Measurements from ENCODE around the gene CAPN7. TPM values are rescaled to one million over a fixed set of nuclear protein-coding genes. Genes with fewer than 3 reads are reported as not detected.

CAPN7 gene
- total RNA-seq, 2 experiments from 2014 or later = 22.2 to 27.5 TPM

- TF ChIP-seq CTCF (IDR thresholded peaks at IDR 0.05) = no peak
- ATAC-seq (no peak), DNase-seq (no peak)
- Mint-ChIP-seq H3K4me3 (no peak overlapping the region), H3K4me1 (ENCODE audit: low read depth) (peaks cover 15% of the 10 kb centered on the region), H3K27me3 (no peaks in the 10 kb centered on the region), H3K9me3 (no peaks in the 10 kb centered on the region), H3K36me3 (ENCODE audit: low read depth) (peaks cover 43% of the 10 kb centered on the region), H3K27ac (no peak overlapping the region)
- ChIA-PET CTCF (interaction anchor here (0.7 to 2.1 kb wide), 6 partner anchors 11 to 190 kb away, joined by 3 to 9 read pairs (median 4); no protein-coding TSS in a partner anchor), POLR2A (no interaction called here)
- intact Hi-C loops (cut with micrococcal nuclease) = no loop called here
These were observed 8.7 kb downstream of the CAPN7 start for GRCh38 chr3:15214758-15215157.

GRCh38 chr3:15215996-15216395, 9.9 kb downstream of the CAPN7 start:
- no peak for ATAC-seq
- DNase-seq = no peak
- H3K4me3 Mint-ChIP-seq = no peak overlapping the region
- intact Hi-C loops (cut with micrococcal nuclease) = no loop called here
- no peak for TF ChIP-seq CTCF (IDR thresholded peaks at IDR 0.05)
- ChIA-PET CTCF (no interaction called here), POLR2A (no interaction called here)
- H3K36me3 Mint-ChIP-seq (ENCODE audit: low read depth) = peaks cover 48% of the 10 kb centered on the region
- no peaks in the 10 kb centered on the region for H3K9me3 Mint-ChIP-seq
- no peak overlapping the region for H3K27ac Mint-ChIP-seq
- H3K4me1 Mint-ChIP-seq (ENCODE audit: low read depth) = peaks cover 13% of the 10 kb centered on the region
- no peaks in the 10 kb centered on the region for H3K27me3 Mint-ChIP-seq

- intact Hi-C loops (cut with micrococcal nuclease) = no loop called here
- Mint-ChIP-seq H3K27me3 (no peaks in the 10 kb centered on the region), H3K9me3 (no peaks in the 10 kb centered on the region), H3K27ac (no peak overlapping the region), H3K4me1 (ENCODE audit: low read depth) (peaks cover 13% of the 10 kb centered on the region), H3K36me3 (ENCODE audit: low read depth) (peaks cover 50% of the 10 kb centered on the region), H3K4me3 (no peak overlapping the region)
- no peak for TF ChIP-seq CTCF (IDR thresholded peaks at IDR 0.05)
- ChIA-PET POLR2A (interaction anchor here (2.3 kb wide), 1 partner anchor 11 kb away, joined by 6 read pairs; the partner anchor contains the start of gene CAPN7), CTCF (no interaction called here)
- DNase-seq (no peak), ATAC-seq (no peak)
These were observed 10.5 kb downstream of the CAPN7 start for GRCh38 chr3:15216501-15216900.

GRCh38 chr3:15217011-15217671, 11.1 kb downstream of the CAPN7 start:
- no peak overlapping the region for H3K4me3 Mint-ChIP-seq
- POLR2A ChIA-PET = interaction anchor here (1.0 to 2.3 kb wide), 2 partner anchors 11 to 214 kb away, joined by 3 to 6 read pairs; partner anchors contain the start of gene CAPN7
- H3K4me1 Mint-ChIP-seq (ENCODE audit: low read depth) = peaks cover 12% of the 10 kb centered on the region
- H3K9me3 Mint-ChIP-seq = no peaks in the 10 kb centered on the region
- ATAC-seq (no peak), DNase-seq (no peak)
- TF ChIP-seq CTCF (IDR thresholded peaks at IDR 0.05) = no peak
- H3K27ac Mint-ChIP-seq = peak overlapping the region; percentile 42
- intact Hi-C loops (cut with micrococcal nuclease) = no loop called here
- peaks cover 49% of the 10 kb centered on the region for H3K36me3 Mint-ChIP-seq (ENCODE audit: low read depth)
- CTCF ChIA-PET = interaction anchor here (0.9 to 1.5 kb wide), 3 partner anchors 11 to 79 kb away, joined by 3 to 6 read pairs (median 5); partner anchors contain the start of gene CAPN7
- H3K27me3 Mint-ChIP-seq = no peaks in the 10 kb centered on the region

- intact Hi-C loops (cut with micrococcal nuclease) = no loop called here
- H3K9me3 Mint-ChIP-seq = no peaks in the 10 kb centered on the region
- H3K4me3 Mint-ChIP-seq = no peak overlapping the region
- peaks cover 54% of the 10 kb centered on the region for H3K36me3 Mint-ChIP-seq (ENCODE audit: low read depth)
- H3K27me3 Mint-ChIP-seq = no peaks in the 10 kb centered on the region
- no peak overlapping the region for H3K27ac Mint-ChIP-seq
- peaks cover 10% of the 10 kb centered on the region for H3K4me1 Mint-ChIP-seq (ENCODE audit: low read depth)
- no peak for ATAC-seq
- ChIA-PET POLR2A (interaction anchor here (1.0 to 2.3 kb wide), 2 partner anchors 12 to 213 kb away, joined by 3 to 6 read pairs; partner anchors contain the start of gene CAPN7), CTCF (interaction anchor here (0.9 to 1.5 kb wide), 3 partner anchors 12 to 78 kb away, joined by 3 to 6 read pairs (median 5); partner anchors contain the start of gene CAPN7)
- DNase-seq = no peak
- no peak for TF ChIP-seq CTCF (IDR thresholded peaks at IDR 0.05)
These were observed 11.8 kb downstream of the CAPN7 start for GRCh38 chr3:15217841-15218267.

Measured in activated CD8-positive, alpha-beta T cell treated with anti-CD3 and anti-CD28 coated beads for 36 hours (primary cell).